Motor neuron (in vitro differentiated cells): Measurements from ENCODE around the gene CLSTN3. TPM values are rescaled to one million over a fixed set of nuclear protein-coding genes. Genes with fewer than 3 reads are reported as not detected.

Source experiments
- ATAC-seq, 8 experiments: fragments of 200-7000 bp; cut with Tn5 transposase; replicated peaks in 6 of 8; 2 replicates each; pipeline ENCODE4 v1.8.0; 2021; ENCODE audit warnings: mild to moderate bottlenecking in 8 of 8, moderate library complexity in 8 of 8
- H3K27ac ChIP-seq, 2 donors: fragments of 250-450 bp; sonication (Bioruptor Pico); 2 replicates each; pipeline ENCODE4 v1.9.0; 2021; ENCODE audit warnings: antibody characterized with exemption in 2 of 2, mild to moderate bottlenecking in 2 of 2, moderate library complexity in 1 of 2
- H3K4me1 ChIP-seq, 2 donors: fragments of 250-450 bp; sonication (Bioruptor Pico); replicated peaks in 1 of 2; 2 replicates each; pipeline ENCODE4 v1.6.1; 2021; ENCODE audit warnings: antibody characterized with exemption in 2 of 2, mild to moderate bottlenecking in 2 of 2, moderate library complexity in 1 of 2
- H3K4me3 ChIP-seq, 5 donors: fragments of 250-450 bp; sonication (Bioruptor Pico); 2 replicates each; pipeline ENCODE4 v1.9.0; 2021; ENCODE audit warnings: antibody characterized with exemption in 5 of 5, mild to moderate bottlenecking in 5 of 5, moderate library complexity in 4 of 5
- WGBS, 10 experiments: fragments of 450-650 bp; shearing (Covaris generic); methylation state at CpG; one replicate each; pipeline ENCODE4 v1.0.0; 2022; 5-methylcytosine and 5-hydroxymethylcytosine counted together
- in situ Hi-C, 9 experiments: fragments of 400-800 bp; cut with MboI; loops; one replicate each; pipeline ENCODE4 v1.15.0; 2021; ENCODE audit warnings: low sequenced_read_pairs in 9 of 9, low pct_unique_long_range_greater_than_20kb in 2 of 9; ENCODE audit not compliant: unreplicated experiment in 9 of 9
- total RNA-seq, 8 experiments: library from RNA; unstranded; fragments of 300-600 nt; gene quantifications; 2 replicates each; pipeline versions ENCODE4 v1.2.3 to v1.2.4, GENCODE V29; 2022

Gene CLSTN3
- total RNA-seq, 8 experiments from 2014 or later: 15.1 to 62.6 (median 44.1) TPM

DNA sequence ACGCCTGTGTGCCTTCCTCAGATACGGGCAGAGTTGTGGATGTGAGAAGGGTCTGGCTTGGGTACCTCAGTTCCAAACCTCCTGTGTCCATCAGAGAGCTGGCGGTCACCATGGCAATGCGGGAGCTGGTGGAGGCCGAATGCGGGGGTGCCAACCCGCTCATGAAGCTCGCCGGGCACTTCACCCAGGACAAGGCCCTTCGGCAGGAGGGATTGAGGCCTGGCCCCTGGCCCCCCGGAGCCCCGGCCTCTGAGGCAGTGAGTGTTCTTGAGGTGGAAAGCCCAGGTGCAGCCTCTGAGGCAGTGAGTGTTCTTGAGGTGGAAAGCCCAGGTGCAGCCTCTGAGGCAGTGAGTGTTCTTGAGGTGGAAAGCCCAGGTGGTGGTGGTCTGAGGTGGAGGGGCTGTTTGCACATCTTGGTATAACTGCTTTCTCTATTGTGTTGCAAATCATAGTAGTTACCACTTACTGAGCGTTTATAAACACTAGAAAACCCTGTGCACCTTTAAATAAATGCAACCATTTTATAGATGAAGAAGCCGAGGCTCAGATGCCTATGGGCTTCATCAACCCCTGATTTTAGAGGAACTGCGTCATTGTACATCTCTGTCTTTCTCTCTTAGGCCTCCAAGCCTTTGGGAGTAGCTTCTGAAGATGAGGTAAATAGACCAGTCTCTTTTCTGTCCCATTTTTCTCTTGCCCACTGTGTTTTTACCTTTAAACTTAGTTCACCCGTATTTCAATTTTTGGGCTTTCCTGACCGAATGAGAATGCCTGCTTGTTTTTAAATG, 60.3 kb downstream of the CLSTN3 start:
- WGBS, 10 experiments: 0 to 97% (median 62%) methylated on average over 1 to 7 of the region's 17 CpGs
- Histone ChIP-seq H3K27ac (peak overlapping the region; percentile 59 to 67), H3K4me1 (peaks cover 13 to 17% of the 10 kb centered on the region in 2 donors), H3K4me3 (peak overlapping the region; percentile 50 to 58 (median 57))
- in situ Hi-C loops: no loop called here
- peak; percentile 2 to 22 (median 12) for ATAC-seq

DNA sequence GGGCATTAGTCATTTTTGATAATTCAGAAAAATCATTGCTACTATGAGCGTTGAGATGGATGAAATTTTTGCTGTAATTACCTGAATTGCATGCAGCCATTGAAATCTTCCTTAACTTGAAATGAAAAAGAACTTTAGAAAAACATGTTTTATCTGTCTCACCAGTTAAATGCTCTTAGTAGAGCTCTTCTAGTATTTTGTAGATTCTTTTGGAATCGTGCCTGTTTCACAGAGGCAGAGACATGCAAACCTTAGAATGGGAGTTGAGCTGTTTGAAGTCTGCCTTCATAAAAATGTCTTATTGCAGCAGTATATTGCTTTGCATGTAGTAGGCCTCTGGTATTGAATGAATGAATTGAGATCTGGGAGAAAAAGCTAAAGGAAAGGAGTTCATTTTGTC, 63.5 kb downstream of the CLSTN3 start:
- no peak for ATAC-seq
- H3K4me3 ChIP-seq: no peak overlapping the region
- in situ Hi-C loops: no loop called here
- H3K4me1 ChIP-seq: peaks cover 7 to 11% of the 10 kb centered on the region in 2 donors
- WGBS, 10 experiments: 58 to 100% (median 87%) methylated on average over 1 to 2 of the region's 2 CpGs
- H3K27ac ChIP-seq: no peak overlapping the region

DNA sequence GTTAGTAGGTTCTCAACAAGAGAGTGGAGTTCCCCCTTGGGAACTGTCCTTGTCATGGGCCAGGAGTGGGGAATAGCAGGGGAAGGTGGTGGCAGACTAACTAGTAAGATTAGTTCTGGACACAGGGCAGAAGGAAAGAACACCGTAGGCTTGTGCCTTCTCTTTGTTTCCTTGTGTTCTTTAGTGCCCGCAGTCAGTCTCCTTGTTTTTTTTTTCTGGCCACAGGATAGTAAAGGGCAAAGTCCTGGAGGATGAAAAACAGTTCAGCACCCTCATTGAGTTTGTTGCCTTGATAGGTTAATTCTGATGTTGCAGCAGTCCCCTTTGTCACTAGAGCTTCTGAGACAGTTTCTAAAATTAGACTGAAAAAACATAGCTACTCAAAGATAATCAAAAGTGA, 67.7 kb downstream of the CLSTN3 start:
- in situ Hi-C loops: no loop called here
- Histone ChIP-seq H3K4me1 (no peaks in the 10 kb centered on the region), H3K27ac (no peak overlapping the region), H3K4me3 (no peak overlapping the region)
- ATAC-seq: no peak
- 83 to 100% (median 100%) methylated on average over 1 to 2 of the region's 2 CpGs; no CpG with 5 or more reads in 3 of the 10 experiments for WGBS, 10 experiments

DNA sequence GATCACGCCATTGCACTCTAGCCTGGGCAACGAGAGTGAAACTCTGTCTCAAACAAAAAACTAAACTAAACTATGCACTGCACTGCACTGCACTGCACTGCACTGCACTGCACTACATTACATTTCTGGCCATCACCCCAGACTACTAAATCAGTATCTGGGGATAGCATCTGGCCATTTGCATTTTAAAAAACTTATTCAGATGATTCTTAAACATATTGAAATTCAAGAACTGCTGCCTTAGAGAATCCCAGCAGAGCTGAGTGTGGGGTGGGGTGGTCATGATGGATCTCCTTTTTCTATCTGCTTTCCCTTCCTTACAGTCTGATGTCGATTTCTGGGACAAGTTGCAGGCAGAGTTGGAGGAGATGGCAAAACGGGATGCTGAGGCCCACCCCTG, 72.9 kb downstream of the CLSTN3 start:
- Histone ChIP-seq H3K4me3 (no peak overlapping the region), H3K27ac (no peak overlapping the region), H3K4me1 (no peaks in the 10 kb centered on the region)
- in situ Hi-C loops: loop anchor here (25.0 kb wide), 2 partner anchors 259 to 434 kb away; no protein-coding TSS in a partner anchor
- ATAC-seq: peak in 3 of 8 experiments; percentile 51 to 71 (median 53)
- 56 to 100% (median 100%) methylated on average over 1 to 3 of the region's 4 CpGs; no CpG with 5 or more reads in 3 of the 10 experiments for WGBS, 10 experiments

DNA sequence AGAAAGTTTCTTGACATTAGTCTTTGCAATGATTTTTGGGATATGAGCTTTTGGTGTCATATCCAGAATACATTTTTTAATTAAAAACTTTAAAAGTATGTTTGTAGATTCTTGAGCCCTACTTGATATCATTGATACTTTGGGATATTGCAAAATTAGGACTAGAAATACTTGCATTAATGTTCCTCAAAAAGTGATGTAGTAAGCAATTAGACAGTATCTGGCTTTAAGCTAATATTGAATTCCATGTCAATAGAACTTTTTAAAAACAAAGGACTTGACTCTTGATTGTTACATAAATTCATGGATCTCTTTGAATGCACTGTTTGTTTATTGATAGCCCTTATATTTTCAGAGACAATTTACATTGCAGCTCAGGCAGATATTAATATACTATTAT, 74.9 kb downstream of the CLSTN3 start:
- in situ Hi-C loops: loop anchor here (25.0 kb wide), 2 partner anchors 257 to 432 kb away; no protein-coding TSS in a partner anchor
- no peak overlapping the region for H3K4me3 ChIP-seq
- ATAC-seq: no peak
- no peak overlapping the region for H3K27ac ChIP-seq
- H3K4me1 ChIP-seq: no peaks in the 10 kb centered on the region

DNA sequence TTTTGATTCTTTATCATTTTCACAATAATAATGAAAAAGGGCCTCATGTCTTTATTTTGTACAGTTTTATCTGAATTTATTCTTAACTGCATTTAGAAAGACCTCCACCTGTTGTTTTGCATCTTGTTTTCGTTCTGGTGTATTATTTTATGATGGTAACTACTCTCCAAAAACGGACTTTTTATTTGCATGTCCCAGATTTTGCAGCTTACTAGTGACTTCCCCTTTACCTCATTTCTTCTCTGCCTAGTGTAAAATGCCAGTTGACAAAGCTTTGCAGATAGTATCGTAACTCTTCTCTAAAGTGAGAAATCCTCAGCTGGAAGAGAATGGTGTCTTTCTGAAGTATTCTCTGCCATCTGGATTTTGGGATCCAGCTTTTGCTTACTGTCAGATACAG, 76.5 kb downstream of the CLSTN3 start:
- ATAC-seq: no peak
- no peak overlapping the region for H3K27ac ChIP-seq
- in situ Hi-C loops: loop anchor here (25.0 kb wide), 2 partner anchors 256 to 431 kb away; no protein-coding TSS in a partner anchor
- no peak overlapping the region for H3K4me3 ChIP-seq
- 78 to 100% (median 93%) methylated on average over 2 to 3 of the region's 3 CpGs; no CpG with 5 or more reads in 1 of the 10 experiments for WGBS, 10 experiments
- no peaks in the 10 kb centered on the region for H3K4me1 ChIP-seq

DNA sequence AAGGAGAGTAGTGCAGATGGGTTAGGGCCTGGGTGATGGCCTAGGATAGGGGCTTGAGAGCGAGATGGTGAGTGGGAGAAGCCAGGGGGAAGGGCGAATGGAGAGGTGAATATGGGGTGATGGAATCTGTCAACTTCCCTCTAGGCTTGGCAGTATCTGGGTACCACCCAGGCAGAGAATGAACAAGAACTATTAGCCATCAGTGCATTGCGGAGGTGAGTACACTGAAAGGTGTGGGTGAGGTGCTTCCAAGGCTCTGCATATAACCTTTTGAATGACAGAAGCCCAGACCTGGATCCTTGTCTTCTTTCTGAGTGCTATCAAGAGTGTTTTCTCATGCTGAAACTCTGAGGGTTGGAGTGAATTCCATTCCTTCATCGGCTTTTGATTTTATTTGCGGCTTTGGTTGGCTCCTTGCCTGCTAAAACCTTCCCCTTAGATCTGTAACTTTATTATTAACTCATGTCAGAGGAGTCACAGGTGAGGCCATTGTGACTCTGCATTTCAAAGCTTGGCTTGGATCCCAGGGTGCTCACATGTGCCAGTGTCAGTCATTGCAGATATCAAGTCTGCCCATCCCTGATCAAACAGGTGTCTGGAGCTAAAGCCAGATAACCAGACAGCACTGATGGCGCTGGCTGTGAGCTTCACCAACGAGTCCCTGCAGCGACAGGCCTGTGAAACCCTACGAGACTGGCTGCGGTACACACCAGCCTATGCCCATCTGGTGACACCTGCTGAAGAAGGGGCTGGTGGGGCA, 77.9 kb downstream of the CLSTN3 start:
- H3K27ac ChIP-seq: no peak overlapping the region
- ATAC-seq: no peak
- H3K4me1 ChIP-seq: no peaks in the 10 kb centered on the region
- in situ Hi-C loops: loop anchor here (25.0 kb wide), 2 partner anchors 254 to 429 kb away; no protein-coding TSS in a partner anchor
- H3K4me3 ChIP-seq: no peak overlapping the region
- WGBS, 10 experiments: 60 to 97% (median 93%) methylated on average over 1 to 7 of the region's 10 CpGs; no CpG with 5 or more reads in 3 of the 10 experiments

Other genes starting within 250 kb of the CLSTN3 start
- gene LRRC23, start 225.5 kb upstream of the CLSTN3 start, total RNA-seq: 10 to 100 TPM in 3 of 8 experiments, 1 to 10 TPM in 5; 4.1 to 51.0 (median 7.1) TPM
- gene ENO2, start 215.8 kb upstream of the CLSTN3 start, total RNA-seq: 100 to 1,000 TPM in 5 of 8 experiments, 1 to 10 TPM in 3; 2.6 to 399 (median 169) TPM
- 10 to 100 TPM in 6 of 8 experiments, 1 to 10 TPM in 2; 4.3 to 51.5 (median 15.8) TPM for gene ATN1, start 202.4 kb upstream of the CLSTN3 start, total RNA-seq
- not detected for gene RNU7-1, start 186.6 kb upstream of the CLSTN3 start, total RNA-seq
- 100 to 1,000 TPM; 150 to 828 (median 513) TPM for gene C12orf57, start 186.3 kb upstream of the CLSTN3 start, total RNA-seq
- 1 to 10 TPM in 2 of 8 experiments, under 1 TPM in 6; 0.22 to 2.4 (median 0.88) TPM for gene PTPN6, start 179.0 kb upstream of the CLSTN3 start, total RNA-seq
- 100 to 1,000 TPM; 146 to 327 (median 222) TPM for gene PHB2, start 159.7 kb upstream of the CLSTN3 start, total RNA-seq
- gene EMG1, start 159.5 kb upstream of the CLSTN3 start, total RNA-seq: 10 to 100 TPM; 19.5 to 53.0 (median 31.6) TPM
- gene LPCAT3, start 111.9 kb upstream of the CLSTN3 start, total RNA-seq: 100 to 1,000 TPM in 1 of 8 experiments, 10 to 100 TPM in 5, 1 to 10 TPM in 2; 7.8 to 168 (median 19.7) TPM
- 100 to 1,000 TPM in 3 of 8 experiments, 10 to 100 TPM in 1, 1 to 10 TPM in 4; 1.3 to 909 (median 17.9) TPM for gene C1S, start 69.7 kb upstream of the CLSTN3 start, total RNA-seq
- 100 to 1,000 TPM in 1 of 8 experiments, 10 to 100 TPM in 3, 1 to 10 TPM in 3, under 1 TPM in 1; 0.79 to 747 (median 6.4) TPM for gene C1R, start 37.9 kb upstream of the CLSTN3 start, total RNA-seq
- gene C1RL, start 21.2 kb upstream of the CLSTN3 start, total RNA-seq: 10 to 100 TPM in 4 of 8 experiments, 1 to 10 TPM in 4; 1.5 to 61.5 (median 11.1) TPM
- 1 to 10 TPM in 5 of 8 experiments, under 1 TPM in 3; 0.38 to 5.4 (median 1.4) TPM for gene RBP5, start 1.5 kb upstream of the CLSTN3 start, total RNA-seq
- 10 to 100 TPM; 26.8 to 39.9 (median 33.0) TPM for gene PEX5, start 59.3 kb downstream of the CLSTN3 start, total RNA-seq
- not detected for gene ACSM4, start 173.7 kb downstream of the CLSTN3 start, total RNA-seq